HEK293T (cell line): Measurements from ENCODE around the gene CHRNE.
"Not testable (repeated sequence)": the region's sequence is repeated elsewhere in the genome, so short reads cannot be mapped to it uniquely, and the experiment has no call there.

Experiments used
- CTCF ChIA-PET: fragments of 350-600 bp; formaldehyde crosslinking; extraction: SDS; loops from one replicate; lab custom pipeline; 2021; ENCODE audit warnings: antibody characterized with exemption, inconsistent platforms; lab: Yijun Ruan, JAX
- POLR2A ChIA-PET: fragments of 350-600 bp; formaldehyde crosslinking; extraction: SDS; loops from one replicate; lab custom pipeline; 2020; ENCODE audit warnings: antibody characterized with exemption, inconsistent platforms; lab: Yijun Ruan, JAX
- DNase-seq: peaks from one replicate; pipeline ENCODE4 v3.0.0; 2012; ENCODE audit warnings: mixed read lengths; ENCODE audit errors: extremely low spot score
- ARNT ChIP-seq: fragments of 450-650 bp; IDR thresholded peaks from 2 replicates; pipeline ENCODE4 v1.6.1; 2017; ENCODE audit warnings: mild to moderate bottlenecking
- BHLHE40 ChIP-seq: fragments of 450-650 bp; IDR thresholded peaks from 2 replicates; pipeline ENCODE4 v1.6.1; 2016; ENCODE audit warnings: mild to moderate bottlenecking, moderate library complexity, borderline replicate concordance
- CTBP1 ChIP-seq: fragments of 450-650 bp; IDR thresholded peaks from 2 replicates; pipeline ENCODE4 v1.6.1; 2016; ENCODE audit warnings: borderline replicate concordance
- ELF4 ChIP-seq: fragments of 450-650 bp; IDR thresholded peaks from 2 replicates; pipeline ENCODE4 v1.6.1; 2017; ENCODE audit warnings: antibody characterized with exemption
- FOXA1 ChIP-seq: fragments of 450-650 bp; IDR thresholded peaks from 2 replicates; pipeline ENCODE4 v1.6.1; 2016; ENCODE audit warnings: mild to moderate bottlenecking
- FOXK2 ChIP-seq: fragments of 450-650 bp; IDR thresholded peaks from 2 replicates; pipeline ENCODE4 v1.6.1; 2016; ENCODE audit warnings: mild to moderate bottlenecking
- FOXM1 ChIP-seq: fragments of 450-650 bp; IDR thresholded peaks from 2 replicates; pipeline ENCODE4 v1.6.1; 2017; ENCODE audit warnings: mild to moderate bottlenecking, borderline replicate concordance
- HDGF ChIP-seq: fragments of 450-650 bp; IDR thresholded peaks from 2 replicates; pipeline ENCODE4 v1.6.1; 2017; ENCODE audit warnings: antibody characterized with exemption, borderline replicate concordance
- L3MBTL2 ChIP-seq: fragments of 450-650 bp; conservative IDR thresholded peaks from 2 replicates; pipeline ENCODE4 v1.6.1; 2016; ENCODE audit warnings: mild to moderate bottlenecking
- LEF1 ChIP-seq: fragments of 450-650 bp; IDR thresholded peaks from 2 replicates; pipeline ENCODE4 v1.6.1; 2017; ENCODE audit warnings: mild to moderate bottlenecking, borderline replicate concordance
- NFRKB ChIP-seq: fragments of 450-650 bp; IDR thresholded peaks from 2 replicates; pipeline ENCODE4 v1.6.1; 2016; ENCODE audit warnings: mild to moderate bottlenecking, moderate library complexity
- SP1 ChIP-seq: fragments of 450-650 bp; IDR thresholded peaks from 2 replicates; pipeline ENCODE4 v1.6.1; 2017
- SUZ12 ChIP-seq: fragments of 450-650 bp; IDR thresholded peaks from 2 replicates; pipeline ENCODE4 v1.6.1; 2016; ENCODE audit warnings: mild to moderate bottlenecking
- TARDBP ChIP-seq: fragments of 450-650 bp; IDR thresholded peaks from 2 replicates; pipeline ENCODE4 v1.6.1; 2016
- ZNF384 ChIP-seq: fragments of 450-650 bp; IDR thresholded peaks from 2 replicates; pipeline ENCODE4 v1.6.1; 2016
- TF ChIP-seq, protein P1 (sequence below): fragments of 450-650 bp; IDR thresholded peaks from 2 replicates; pipeline ENCODE4 v1.6.1; 2016

Gene CHRNE

DNA sequence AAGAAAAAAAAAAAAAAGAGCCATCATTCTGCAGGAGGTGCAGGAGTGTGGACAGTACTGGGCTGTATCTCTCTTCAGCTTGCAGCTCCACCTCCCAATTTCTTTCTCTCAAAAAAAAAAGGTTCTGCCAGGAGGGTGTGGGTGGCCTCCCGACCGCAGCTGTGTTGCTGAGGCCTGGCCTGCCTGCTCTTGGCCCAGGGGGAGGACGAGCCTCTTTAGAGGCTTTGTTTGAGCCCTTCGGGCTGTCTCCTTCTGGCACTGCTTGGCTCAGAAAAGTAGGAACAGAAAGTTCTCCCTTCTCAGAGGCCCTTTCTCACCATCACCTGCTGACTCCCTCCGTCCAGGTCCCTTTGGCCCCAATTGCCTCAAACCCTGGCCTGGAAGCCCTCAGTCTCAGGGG, 25.8 kb downstream of the CHRNE start:
- TF ChIP-seq L3MBTL2 (no peak), HDGF (no peak)
- ChIA-PET POLR2A (no interaction called here), CTCF (no interaction called here)
- no peak for DNase-seq

DNA sequence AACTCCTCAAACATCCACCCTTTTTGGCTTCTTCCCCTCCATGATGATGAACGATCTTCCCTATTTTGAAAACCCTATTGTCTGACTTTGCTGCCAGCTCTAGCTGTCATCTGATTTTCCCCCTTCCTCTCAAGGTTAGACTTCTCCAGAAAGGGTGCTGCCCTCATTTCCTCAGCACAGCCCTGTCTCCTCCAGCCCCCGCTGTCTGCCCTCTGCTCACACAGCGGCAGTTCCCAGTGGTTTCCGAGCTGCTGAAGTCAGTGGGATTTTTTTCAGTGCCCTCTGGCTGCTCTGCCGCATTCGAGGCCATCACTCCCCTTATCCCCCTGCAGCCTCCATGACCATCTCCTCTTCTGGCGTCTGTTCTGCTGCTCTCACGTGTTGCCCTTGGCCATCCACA, 30.1 kb downstream of the CHRNE start:
- no peak for DNase-seq
- POLR2A ChIA-PET = no interaction called here

DNA sequence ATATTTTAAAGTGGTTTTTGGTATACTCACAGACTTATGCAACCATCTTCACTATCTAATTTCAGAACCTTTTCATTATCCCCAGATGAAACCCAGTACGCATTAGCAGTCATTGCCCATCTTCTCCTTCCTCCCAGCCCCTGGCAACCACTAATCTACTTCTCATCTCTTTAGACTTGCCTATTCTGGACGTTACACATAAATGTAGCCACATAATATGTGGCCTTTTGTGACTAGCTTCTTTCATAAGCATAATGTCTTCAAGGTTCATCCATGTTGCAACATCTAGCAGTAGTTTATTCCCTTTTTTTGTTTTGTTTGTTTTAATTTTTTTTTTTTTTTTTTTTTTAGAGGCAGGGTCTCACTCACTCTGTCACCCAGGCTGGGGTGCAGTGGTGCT, 32.0 kb downstream of the CHRNE start:
- CTCF ChIA-PET = no interaction called here
- DNase-seq = no peak
- TF ChIP-seq SP1 (no peak), SUZ12 (no peak), BHLHE40 (no peak), HDGF (no peak), FOXK2 (no peak)
- TF ChIP-seq, protein P1, sequence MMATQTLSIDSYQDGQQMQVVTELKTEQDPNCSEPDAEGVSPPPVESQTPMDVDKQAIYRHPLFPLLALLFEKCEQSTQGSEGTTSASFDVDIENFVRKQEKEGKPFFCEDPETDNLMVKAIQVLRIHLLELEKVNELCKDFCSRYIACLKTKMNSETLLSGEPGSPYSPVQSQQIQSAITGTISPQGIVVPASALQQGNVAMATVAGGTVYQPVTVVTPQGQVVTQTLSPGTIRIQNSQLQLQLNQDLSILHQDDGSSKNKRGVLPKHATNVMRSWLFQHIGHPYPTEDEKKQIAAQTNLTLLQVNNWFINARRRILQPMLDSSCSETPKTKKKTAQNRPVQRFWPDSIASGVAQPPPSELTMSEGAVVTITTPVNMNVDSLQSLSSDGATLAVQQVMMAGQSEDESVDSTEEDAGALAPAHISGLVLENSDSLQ = no peak
- POLR2A ChIA-PET = interaction anchor here (1.1 kb wide), 1 partner anchor 81 kb away, joined by 3 read pairs; no protein-coding TSS in a partner anchor

More for the DNA sequence above, 30.1 kb downstream of the CHRNE start:
- CTCF ChIA-PET = no interaction called here
- TF ChIP-seq FOXA1 (no peak), SUZ12 (no peak), CTBP1 (no peak), ZNF384 (no peak), L3MBTL2 (no peak), HDGF (no peak), TARDBP (no peak), BHLHE40 (no peak), NFRKB (no peak), ARNT (no peak), FOXM1 (no peak), SP1 (no peak), ELF4 (no peak), FOXK2 (no peak)
- TF ChIP-seq, protein P1 = no peak

DNA sequence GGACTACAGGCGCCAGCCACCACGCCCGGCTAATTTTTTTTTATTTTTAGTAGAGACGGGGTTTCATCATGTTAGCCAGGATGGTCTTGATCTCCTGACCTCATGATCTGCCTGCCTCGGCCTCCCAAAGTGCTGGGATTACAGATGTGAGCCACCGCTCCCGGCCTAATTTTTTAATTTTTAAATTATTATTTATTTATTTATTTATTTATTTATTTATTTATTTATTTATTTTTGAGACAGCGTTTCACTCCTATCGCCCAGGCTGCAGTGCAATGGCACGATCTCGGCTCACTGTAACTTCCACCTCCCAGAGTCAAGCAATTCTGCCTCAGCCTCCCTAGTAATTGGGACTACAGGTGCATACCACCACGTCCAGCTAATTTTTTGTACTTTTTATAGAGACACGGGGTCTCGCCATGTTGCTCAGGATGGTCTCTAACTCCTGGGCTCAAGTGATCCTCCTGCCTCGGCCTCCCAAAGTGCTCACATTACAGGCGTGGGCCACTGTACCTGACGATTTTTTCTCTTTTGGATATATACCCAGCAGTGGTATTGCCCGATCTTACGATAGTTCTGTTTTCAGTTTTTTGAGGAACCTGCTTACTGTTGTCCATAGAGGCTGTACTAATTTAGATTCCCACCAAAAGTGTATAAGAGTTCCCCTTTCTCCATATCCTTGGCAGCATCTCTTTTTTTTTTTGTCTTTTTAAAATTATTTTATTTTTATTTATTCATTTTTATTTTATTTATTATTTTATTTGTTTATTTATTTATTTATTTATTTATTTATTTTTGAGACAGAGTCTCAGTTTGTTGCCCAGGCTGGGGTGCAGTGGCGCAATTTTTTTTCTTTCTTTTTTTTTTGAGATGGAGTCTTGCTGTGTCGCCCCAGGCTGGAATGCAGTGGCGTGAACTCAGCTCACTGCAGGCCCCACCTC, 33.6 kb downstream of the CHRNE start:
- DNase-seq, POLR2A ChIA-PET: not testable (repeated sequence)
- CTCF ChIA-PET = interaction anchor here (0.6 kb wide), 1 partner anchor 300 kb away, joined by 3 read pairs; no protein-coding TSS in a partner anchor

DNA sequence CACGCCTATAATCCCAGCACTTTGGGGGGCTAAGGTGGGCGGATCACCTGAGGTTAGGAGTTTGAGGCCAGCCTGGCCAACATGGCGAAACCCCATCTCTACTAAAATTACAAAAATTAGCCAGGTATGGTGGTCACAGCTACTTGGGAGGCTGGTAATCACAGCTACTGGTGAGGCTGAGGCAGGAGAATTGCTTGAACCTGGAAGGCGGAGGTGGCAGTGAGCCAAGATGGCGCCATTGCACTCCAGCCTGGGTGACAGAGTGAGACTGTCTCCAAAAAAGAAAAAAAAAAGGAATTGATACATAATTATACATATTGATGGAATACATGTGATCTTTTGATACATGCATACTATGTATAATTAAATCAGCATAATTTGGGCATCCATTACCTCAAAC, 35.4 kb downstream of the CHRNE start:
- CTCF ChIA-PET = interaction anchor here (0.5 to 0.6 kb wide), 2 partner anchors 30 to 572 kb away, joined by 3 read pairs; no protein-coding TSS in a partner anchor
- not testable (repeated sequence) for DNase-seq
- POLR2A ChIA-PET = interaction anchor here (1.1 kb wide), 1 partner anchor 77 kb away, joined by 3 read pairs; no protein-coding TSS in a partner anchor

DNA sequence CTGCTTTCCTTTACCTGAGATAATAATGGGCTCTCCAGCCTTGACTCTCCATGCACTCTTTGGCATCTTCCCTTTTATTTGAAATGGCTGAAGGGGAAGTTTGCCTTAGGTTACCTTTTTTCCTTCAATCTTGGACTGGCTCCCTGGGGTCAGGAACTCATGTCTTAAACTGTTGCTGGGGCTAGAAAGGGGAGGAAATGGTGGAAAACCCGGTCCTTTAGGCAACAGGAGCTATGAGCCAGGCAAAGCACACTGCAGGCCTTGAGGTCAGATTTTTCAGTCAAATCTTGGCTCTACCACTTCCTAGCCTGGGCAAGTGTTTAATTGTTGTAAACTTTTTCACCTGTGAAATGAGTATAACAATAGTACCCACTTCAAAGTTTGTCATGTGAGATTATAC, 39.6 kb downstream of the CHRNE start:
- TF ChIP-seq ELF4 = no peak
- TF ChIP-seq, protein P1 = no peak
- TF ChIP-seq SUZ12 = no peak
- no peak for TF ChIP-seq NFRKB
- CTCF ChIA-PET = no interaction called here
- POLR2A ChIA-PET = no interaction called here
- DNase-seq = no peak

DNA sequence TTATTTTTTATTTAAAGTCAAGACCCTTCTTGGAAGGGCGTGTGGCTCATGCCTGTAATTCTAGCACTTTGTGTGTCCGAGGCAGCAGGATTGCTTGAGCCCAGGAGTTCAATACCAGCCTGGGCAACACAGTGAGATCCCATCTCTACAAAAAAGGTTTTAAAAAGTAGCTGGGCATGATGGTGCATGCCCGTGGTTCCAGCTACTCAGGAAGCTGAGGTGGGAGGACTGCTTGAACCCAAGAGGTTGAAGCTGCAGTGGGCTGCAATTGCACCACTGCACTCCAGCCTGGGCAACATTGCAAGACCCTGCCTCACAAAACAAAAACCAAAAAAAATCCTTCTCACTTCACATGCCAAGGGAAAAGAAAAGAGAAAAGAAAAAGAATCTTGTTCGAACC, 40.2 kb downstream of the CHRNE start:
- POLR2A ChIA-PET = no interaction called here
- TF ChIP-seq FOXK2 = no peak
- TF ChIP-seq HDGF = no peak
- TF ChIP-seq LEF1 = no peak
- no peak for TF ChIP-seq BHLHE40
- TF ChIP-seq ARNT = no peak
- TF ChIP-seq SP1 = no peak
- TF ChIP-seq SUZ12 = no peak
- TF ChIP-seq CTBP1 = no peak
- TF ChIP-seq, protein P1 = no peak
- TF ChIP-seq TARDBP = no peak
- no peak for TF ChIP-seq ZNF384
- CTCF ChIA-PET = no interaction called here

More for the DNA sequence above, 40.2 kb downstream of the CHRNE start:
- DNase-seq = no peak
